ENCODE data around the gene SLC1A5. TPM values are rescaled to one million over a fixed set of nuclear protein-coding genes. Genes with fewer than 3 reads are reported as not detected.
"Not testable (repeated sequence)": the region's sequence is repeated elsewhere in the genome, so short reads cannot be mapped to it uniquely, and the experiment has no call there.

Gene SLC1A5
- total RNA-seq, 4 donors from 2014 or later: 16.2 to 56.7 (median 38.8) TPM

GRCh38 chr19:46773018-46773399, 15.4 kb downstream of the SLC1A5 start:
- no peak overlapping the region for H3K4me3 ChIP-seq
- ATAC-seq: no peak
- TF ChIP-seq CTCF (IDR thresholded peaks at IDR 0.05) (no peak), EP300 (IDR thresholded peaks at IDR 0.05) (no peak), POLR2A (IDR thresholded peaks at IDR 0.05) (no peak), POLR2AphosphoS5 (IDR thresholded peaks at IDR 0.05) (no peak)
- peaks cover 0 to 9% (median 0%) of the 10 kb centered on the region in 3 donors for H3K4me1 ChIP-seq
- 68 to 77% methylated on average over 4 to 7 of the region's 7 CpGs for WGBS, 2 donors (ENCODE audit: low coverage in 1 of 2)
- peaks cover 0 to 43% of the 10 kb centered on the region in 2 donors for H3K36me3 ChIP-seq
- H3K27me3 ChIP-seq: no peaks in the 10 kb centered on the region
- no peaks in the 10 kb centered on the region for H3K9me3 ChIP-seq
- no peak overlapping the region for H3K27ac ChIP-seq

- H3K9me3 ChIP-seq: no peaks in the 10 kb centered on the region
- no peaks in the 10 kb centered on the region for H3K27me3 ChIP-seq
- H3K36me3 ChIP-seq: peaks cover 0 to 37% of the 10 kb centered on the region in 2 donors
- H3K4me1 ChIP-seq: peaks cover 0 to 9% (median 0%) of the 10 kb centered on the region in 3 donors
- no peak overlapping the region for H3K27ac ChIP-seq
- no peak for ATAC-seq
- no peak for TF ChIP-seq POLR2A (IDR thresholded peaks at IDR 0.05)
- TF ChIP-seq CTCF (IDR thresholded peaks at IDR 0.05): no peak
- TF ChIP-seq EP300 (IDR thresholded peaks at IDR 0.05): no peak
- TF ChIP-seq POLR2AphosphoS5 (IDR thresholded peaks at IDR 0.05): no peak
- 87 to 100% methylated on average over 1 to 11 of the region's 12 CpGs for WGBS, 2 donors (ENCODE audit: low coverage in 1 of 2)
- no peak overlapping the region for H3K4me3 ChIP-seq
Observed at GRCh38 chr19:46772170-46773017, 16.0 kb downstream of the SLC1A5 start.

- H3K9me3 ChIP-seq, H3K27me3 ChIP-seq, H3K4me1 ChIP-seq, H3K4me3 ChIP-seq, H3K27ac ChIP-seq, ATAC-seq, H3K36me3 ChIP-seq: not testable (repeated sequence)
- WGBS, 2 donors (ENCODE audit: low coverage in 1 of 2): 18 to 24% methylated on average over 4 of the region's 4 CpGs
Observed at GRCh38 chr19:46768746-46769145, 19.6 kb downstream of the SLC1A5 start.

- 41 to 65% methylated on average over 12 to 14 of the region's 18 CpGs for WGBS, 2 donors (ENCODE audit: low coverage in 1 of 2)
- peak; percentile 46 for ATAC-seq
- no peak overlapping the region for H3K4me3 ChIP-seq
- H3K9me3 ChIP-seq: no peaks in the 10 kb centered on the region
- H3K36me3 ChIP-seq: no peaks in the 10 kb centered on the region
- H3K27ac ChIP-seq: no peak overlapping the region
- H3K27me3 ChIP-seq: no peaks in the 10 kb centered on the region
- H3K4me1 ChIP-seq: peaks cover 0 to 9% (median 0%) of the 10 kb centered on the region in 3 donors
- no peak for TF ChIP-seq POLR2AphosphoS5 (IDR thresholded peaks at IDR 0.05)
- TF ChIP-seq POLR2A (IDR thresholded peaks at IDR 0.05): no peak
- peak; percentile 29 to 65 (median 48) for TF ChIP-seq CTCF (IDR thresholded peaks at IDR 0.05)
- no peak for TF ChIP-seq EP300 (IDR thresholded peaks at IDR 0.05)
Observed at GRCh38 chr19:46766569-46767317, 21.7 kb downstream of the SLC1A5 start.

GRCh38 chr19:46764817-46765291, 23.5 kb downstream of the SLC1A5 start:
- 64% methylated on average over 7 to 11 of the region's 11 CpGs for whole genome bisulfite sequencing, 2 donors (ENCODE audit: low coverage in 1 of 2)
- no peaks in the 10 kb centered on the region for H3K9me3 ChIP-seq
- H3K4me3 ChIP-seq: no peak overlapping the region
- peaks cover 0 to 28% (median 8%) of the 10 kb centered on the region in 3 donors for H3K4me1 ChIP-seq
- no peak overlapping the region for H3K27ac ChIP-seq
- no peak for ATAC-seq
- H3K36me3 ChIP-seq: no peaks in the 10 kb centered on the region
- no peak for TF ChIP-seq EP300 (IDR thresholded peaks at IDR 0.05)
- no peak for TF ChIP-seq CTCF (IDR thresholded peaks at IDR 0.05)
- TF ChIP-seq POLR2A (IDR thresholded peaks at IDR 0.05): no peak
- no peak for TF ChIP-seq POLR2AphosphoS5 (IDR thresholded peaks at IDR 0.05)
- no peaks in the 10 kb centered on the region for H3K27me3 ChIP-seq
